ENCODE data around the gene PSMB4. TPM values are rescaled to one million over a fixed set of nuclear protein-coding genes. Genes with fewer than 3 reads are reported as not detected.

PSMB4 gene
- total RNA-seq, 1 donor from 2014 or later = 310 TPM

GRCh38 chr1:151443846-151444782 is 44.7 kb downstream of the PSMB4 start:
- no peaks in the 10 kb centered on the region for H3K27me3 Mint-ChIP-seq
- ChIA-PET CTCF (interaction anchor here (0.8 to 2.1 kb wide), 10 partner anchors 10 to 524 kb away, joined by 3 to 11 read pairs (median 4); no protein-coding TSS in a partner anchor), POLR2A (interaction anchor here (1.5 to 2.5 kb wide), 4 partner anchors 10 to 163 kb away, joined by 3 to 7 read pairs (median 4); partner anchors contain the start of gene POGZ)
- H3K27ac Mint-ChIP-seq = peak overlapping the region; percentile 41
- no peak for TF ChIP-seq CTCF (IDR thresholded peaks at IDR 0.05)
- DNase-seq = no peak
- intact Hi-C loops (cut with micrococcal nuclease) = loop anchor here (1.0 to 5.0 kb wide), 7 partner anchors 13 to 553 kb away; no protein-coding TSS in a partner anchor
- no peaks in the 10 kb centered on the region for H3K9me3 Mint-ChIP-seq
- H3K4me3 Mint-ChIP-seq = no peak overlapping the region
- peaks cover 34% of the 10 kb centered on the region for H3K36me3 Mint-ChIP-seq (ENCODE audit: low read depth)
- H3K4me1 Mint-ChIP-seq = peaks cover 53% of the 10 kb centered on the region
- peak; percentile 97 for ATAC-seq (ENCODE audit: low read depth)

GRCh38 chr1:151444783-151445177 is 45.4 kb downstream of the PSMB4 start:
- no peaks in the 10 kb centered on the region for H3K9me3 Mint-ChIP-seq
- TF ChIP-seq CTCF (IDR thresholded peaks at IDR 0.05) = no peak
- DNase-seq (no peak), ATAC-seq (ENCODE audit: low read depth) (no peak)
- H3K36me3 Mint-ChIP-seq (ENCODE audit: low read depth) = peaks cover 30% of the 10 kb centered on the region
- H3K27me3 Mint-ChIP-seq = no peaks in the 10 kb centered on the region
- ChIA-PET CTCF (interaction anchor here (0.9 to 2.1 kb wide), 9 partner anchors 12 to 523 kb away, joined by 3 to 11 read pairs (median 4); no protein-coding TSS in a partner anchor), POLR2A (interaction anchor here (1.5 to 2.5 kb wide), 4 partner anchors 10 to 163 kb away, joined by 3 to 7 read pairs (median 4); partner anchors contain the start of gene POGZ)
- intact Hi-C loops (cut with micrococcal nuclease) = loop anchor here (1.0 to 5.0 kb wide), 7 partner anchors 13 to 553 kb away; no protein-coding TSS in a partner anchor
- H3K4me3 Mint-ChIP-seq = no peak overlapping the region
- H3K4me1 Mint-ChIP-seq = peaks cover 49% of the 10 kb centered on the region
- H3K27ac Mint-ChIP-seq = peak overlapping the region; percentile 44

- POLR2A ChIA-PET = interaction anchor here (0.6 to 1.0 kb wide), 2 partner anchors 12 to 398 kb away, joined by 3 to 4 read pairs; partner anchors contain the start of gene POGZ
- peaks cover 15% of the 10 kb centered on the region for H3K36me3 Mint-ChIP-seq (ENCODE audit: low read depth)
- no peak for TF ChIP-seq CTCF (IDR thresholded peaks at IDR 0.05)
- no peak overlapping the region for H3K4me3 Mint-ChIP-seq
- ATAC-seq (ENCODE audit: low read depth) (no peak), DNase-seq (no peak)
- H3K4me1 Mint-ChIP-seq = peaks cover 47% of the 10 kb centered on the region
- no peaks in the 10 kb centered on the region for H3K27me3 Mint-ChIP-seq
- CTCF ChIA-PET = interaction anchor here (1.8 kb wide), 1 partner anchor 287 kb away, joined by 4 read pairs; no protein-coding TSS in a partner anchor
- H3K27ac Mint-ChIP-seq = no peak overlapping the region
- intact Hi-C loops (cut with micrococcal nuclease) = no loop called here
- no peaks in the 10 kb centered on the region for H3K9me3 Mint-ChIP-seq
These were observed 48.3 kb downstream of the PSMB4 start for GRCh38 chr1:151447696-151448095.

Other genes with a start within 250 kb of the PSMB4 start
- gene TNFAIP8L2, start 242.9 kb upstream of the PSMB4 start, total RNA-seq = 8.5 and 9.3 TPM in 2 replicates
- 4.9 and 5.4 TPM in 2 replicates for gene LYSMD1, start 233.7 kb upstream of the PSMB4 start, total RNA-seq
- 52.8 and 58.2 TPM in 2 replicates for gene SCNM1, start 233.4 kb upstream of the PSMB4 start, total RNA-seq
- gene TMOD4, start 223.6 kb upstream of the PSMB4 start, total RNA-seq = 3.8 and 4.4 TPM in 2 replicates
- gene VPS72, start 209.4 kb upstream of the PSMB4 start, total RNA-seq = 58.8 and 72.1 TPM in 2 replicates
- gene PIP5K1A, start 201.0 kb upstream of the PSMB4 start, total RNA-seq = 63.2 and 77.7 TPM in 2 replicates
- gene PSMD4, start 144.8 kb upstream of the PSMB4 start, total RNA-seq = 189 and 201 TPM in 2 replicates
- gene ZNF687, start 117.3 kb upstream of the PSMB4 start, total RNA-seq = 38.8 and 40.3 TPM in 2 replicates
- 112 and 113 TPM in 2 replicates for gene PI4KB, start 72.2 kb upstream of the PSMB4 start, total RNA-seq
- 222 and 262 TPM in 2 replicates for gene RFX5, start 52.3 kb upstream of the PSMB4 start, total RNA-seq
- not detected in 2 replicates for gene SELENBP1, start 26.9 kb upstream of the PSMB4 start, total RNA-seq
- gene POGZ, start 59.9 kb downstream of the PSMB4 start, total RNA-seq = 121 and 135 TPM in 2 replicates
- gene CGN, start 111.8 kb downstream of the PSMB4 start, total RNA-seq = 0.22 and 0.37 TPM in 2 replicates
- 2.3 and 2.4 TPM in 2 replicates for gene TUFT1, start 140.7 kb downstream of the PSMB4 start, total RNA-seq
- 22.2 and 27.6 TPM in 2 replicates for gene SNX27, start 212.5 kb downstream of the PSMB4 start, total RNA-seq